HL-60/S4 (cell line): ENCODE results near the gene DPF1.
"Not testable (repeated sequence)": the region's sequence is repeated elsewhere in the genome, so short reads cannot be mapped to it uniquely, and the experiment has no call there.

Source experiments
- in situ Hi-C: fragments of 300-500 bp; cut with MboI; formaldehyde crosslinking; loops from 2 replicates; pipeline ENCODE4 v1.14.3; 2022; ENCODE audit warnings: low sequenced_read_pairs

Gene DPF1

GRCh38 chr19:38224014-38224862 lies at the start of gene DPF1:
TSS of gene DPF1 (minus strand) at chr19:38224222. CDS start at chr19:38224142, 80 bp downstream.
- in situ Hi-C loops: no loop called here

GRCh38 chr19:38273499-38273898 lies 49.5 kb upstream of the DPF1 start:
- in situ Hi-C loops: no loop called here

DNA sequence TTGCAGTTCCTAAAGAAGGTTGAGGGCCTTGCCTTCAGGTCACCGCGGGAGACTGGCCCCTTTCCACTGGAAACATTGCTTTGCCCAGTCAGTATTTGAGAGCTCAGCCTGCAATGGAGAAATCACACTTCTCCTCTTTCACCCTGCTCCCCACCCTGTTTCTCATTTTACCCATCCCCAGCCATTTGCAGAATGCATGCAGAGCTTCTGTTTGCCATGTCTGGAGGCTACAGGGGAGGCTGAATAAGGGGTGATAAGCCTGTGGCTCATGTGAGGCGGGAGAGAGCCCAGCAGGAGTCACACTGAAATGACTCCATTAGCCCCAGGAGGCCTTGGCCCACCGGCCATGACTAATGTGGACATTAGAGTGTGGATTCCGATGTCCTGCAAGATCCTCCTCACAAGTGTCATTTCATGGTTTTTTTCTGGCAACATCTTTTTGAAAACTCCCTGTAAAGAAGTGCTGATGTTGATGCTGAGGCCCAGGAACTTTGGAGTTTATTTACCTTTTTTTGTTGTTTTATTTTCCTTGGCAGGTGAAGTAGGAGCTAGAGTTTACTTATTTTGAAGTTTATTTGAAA lies 46.7 kb upstream of the DPF1 start:
- in situ Hi-C loops: no loop called here

DNA sequence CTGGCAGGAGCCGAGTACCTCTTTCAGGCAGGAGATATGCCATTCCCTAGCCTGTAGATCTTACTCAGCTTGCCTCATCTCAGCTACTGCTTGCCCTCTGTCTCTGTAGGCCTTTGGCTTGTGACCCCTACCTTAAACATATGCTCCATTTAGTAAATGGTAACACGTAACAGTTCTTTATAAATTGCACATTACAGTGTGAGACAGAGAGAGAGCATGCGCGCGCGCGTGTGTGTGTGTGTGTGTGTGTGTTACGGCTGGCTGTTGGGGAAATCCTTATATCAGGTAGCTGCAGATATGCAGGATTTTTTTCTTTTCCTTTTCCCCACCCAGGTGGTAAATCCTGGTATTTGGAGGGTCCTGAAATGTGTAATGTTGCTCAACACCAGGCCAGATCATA lies 44.5 kb upstream of the DPF1 start:
- in situ Hi-C loops: no loop called here

GRCh38 chr19:38267761-38268483 lies 43.9 kb upstream of the DPF1 start:
- in situ Hi-C loops: no loop called here

GRCh38 chr19:38266981-38267597 lies 43.1 kb upstream of the DPF1 start:
- in situ Hi-C loops: no loop called here

GRCh38 chr19:38265921-38266429 lies 42.0 kb upstream of the DPF1 start:
- in situ Hi-C loops: no loop called here

DNA sequence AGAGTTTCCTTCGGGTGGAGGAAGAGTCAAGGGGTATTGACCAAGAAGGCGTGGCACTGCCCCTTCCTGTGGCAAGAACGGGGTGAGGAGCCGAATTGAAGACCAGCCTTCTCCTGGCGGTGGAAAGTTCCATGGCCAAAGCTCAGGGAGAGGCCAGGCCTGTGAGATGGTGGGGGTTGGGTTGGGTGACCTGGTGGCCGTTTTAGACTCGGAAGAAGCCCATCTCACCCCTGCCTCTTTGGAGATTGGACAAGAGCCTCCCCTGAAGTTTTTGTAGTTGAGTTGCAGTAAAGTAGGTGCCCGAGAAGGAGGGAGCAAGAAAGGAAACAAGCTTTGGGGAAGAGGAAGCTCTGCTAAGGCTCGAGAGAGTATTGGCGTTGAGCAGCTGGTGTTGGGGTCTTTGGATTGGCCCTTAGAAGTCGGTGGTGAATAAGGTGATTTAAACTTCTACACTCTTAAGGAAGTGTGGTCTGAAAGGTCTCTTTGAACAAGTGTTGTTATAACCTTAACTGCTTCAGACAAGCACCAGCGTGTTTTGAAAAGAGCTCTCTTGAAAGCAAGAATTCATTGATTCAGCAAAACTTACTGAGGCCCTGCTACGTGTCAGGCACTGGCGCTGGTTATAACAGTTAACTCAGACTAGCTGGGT lies 41.3 kb upstream of the DPF1 start:
- in situ Hi-C loops: no loop called here

GRCh38 chr19:38264486-38265212 lies 40.6 kb upstream of the DPF1 start, which contains the start of gene SPINT2:
TSS of gene SPINT2 (plus strand) at chr19:38264573. CDS start at chr19:38264893, 320 bp downstream.
- in situ Hi-C loops: no loop called here

GRCh38 chr19:38263689-38264485 lies 39.9 kb upstream of the DPF1 start:
- in situ Hi-C loops: no loop called here

DNA sequence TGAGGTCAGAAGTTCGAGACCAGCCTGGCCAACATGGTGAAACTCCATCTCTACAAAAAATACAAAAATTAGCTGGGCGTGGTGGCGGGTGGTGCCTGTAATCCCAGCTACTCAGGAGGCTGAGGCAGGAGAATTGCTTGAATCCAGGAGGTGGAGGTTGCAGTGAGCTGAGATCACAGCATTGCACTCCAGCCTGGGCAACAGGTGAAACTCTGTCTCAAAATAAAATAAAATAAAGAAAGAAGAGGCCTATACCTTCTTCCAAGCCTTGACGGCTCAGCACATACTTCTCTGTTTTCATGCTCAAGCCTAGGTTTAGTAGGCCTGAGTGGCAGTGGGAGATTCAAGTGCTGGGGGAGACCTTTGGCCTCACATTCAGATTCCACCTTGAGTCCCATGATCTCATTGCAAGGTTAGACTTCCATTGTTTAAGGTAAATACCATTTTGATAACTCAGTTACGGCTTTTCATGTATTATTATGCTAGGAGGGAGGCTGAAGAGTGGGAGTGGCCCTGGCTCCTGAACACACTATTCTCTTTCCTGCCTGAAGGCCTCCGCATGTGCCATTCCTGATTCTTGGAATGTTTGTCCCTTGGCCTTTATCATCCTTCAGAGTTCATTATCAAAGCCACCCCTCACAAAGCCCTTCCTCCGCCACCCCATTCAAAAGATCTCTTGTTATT lies 38.7 kb upstream of the DPF1 start:
- in situ Hi-C loops: no loop called here

- in situ Hi-C loops: not testable (repeated sequence)
These were observed 37.9 kb upstream of the DPF1 start for GRCh38 chr19:38261942-38262341.

DNA sequence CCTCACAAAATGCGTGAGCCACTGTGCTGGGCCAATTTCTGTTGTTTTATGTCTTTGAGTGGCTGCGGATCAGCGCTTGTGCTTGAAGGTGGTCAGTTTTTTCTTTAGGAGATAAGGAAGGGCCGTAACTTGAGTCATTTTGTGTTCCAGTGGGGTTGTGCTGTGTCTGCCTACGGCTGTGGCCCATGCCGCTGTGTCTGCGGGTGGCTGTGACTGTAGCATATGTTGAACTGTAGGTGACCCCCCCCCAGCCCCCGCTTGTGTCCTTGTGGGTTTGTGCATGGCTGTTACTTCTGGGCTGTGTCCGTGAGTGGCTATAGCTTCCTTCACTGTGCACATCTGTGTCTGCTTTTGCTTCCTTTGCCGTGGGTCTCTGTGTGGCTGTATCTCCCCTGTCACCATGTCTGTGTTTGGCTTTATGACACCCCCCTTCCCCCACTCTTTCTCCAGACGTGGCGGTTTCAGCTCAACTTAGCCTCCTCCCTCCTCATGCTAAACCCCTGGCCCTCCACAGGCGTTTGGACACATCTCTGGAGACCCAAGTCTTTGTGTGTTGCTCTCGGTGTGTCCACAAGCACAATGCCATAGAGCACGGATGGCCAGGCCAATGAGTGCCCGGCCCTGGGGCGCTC lies 31.5 kb upstream of the DPF1 start:
- in situ Hi-C loops: no loop called here

GRCh38 chr19:38253788-38254187 lies 29.8 kb upstream of the DPF1 start:
- in situ Hi-C loops: no loop called here

DNA sequence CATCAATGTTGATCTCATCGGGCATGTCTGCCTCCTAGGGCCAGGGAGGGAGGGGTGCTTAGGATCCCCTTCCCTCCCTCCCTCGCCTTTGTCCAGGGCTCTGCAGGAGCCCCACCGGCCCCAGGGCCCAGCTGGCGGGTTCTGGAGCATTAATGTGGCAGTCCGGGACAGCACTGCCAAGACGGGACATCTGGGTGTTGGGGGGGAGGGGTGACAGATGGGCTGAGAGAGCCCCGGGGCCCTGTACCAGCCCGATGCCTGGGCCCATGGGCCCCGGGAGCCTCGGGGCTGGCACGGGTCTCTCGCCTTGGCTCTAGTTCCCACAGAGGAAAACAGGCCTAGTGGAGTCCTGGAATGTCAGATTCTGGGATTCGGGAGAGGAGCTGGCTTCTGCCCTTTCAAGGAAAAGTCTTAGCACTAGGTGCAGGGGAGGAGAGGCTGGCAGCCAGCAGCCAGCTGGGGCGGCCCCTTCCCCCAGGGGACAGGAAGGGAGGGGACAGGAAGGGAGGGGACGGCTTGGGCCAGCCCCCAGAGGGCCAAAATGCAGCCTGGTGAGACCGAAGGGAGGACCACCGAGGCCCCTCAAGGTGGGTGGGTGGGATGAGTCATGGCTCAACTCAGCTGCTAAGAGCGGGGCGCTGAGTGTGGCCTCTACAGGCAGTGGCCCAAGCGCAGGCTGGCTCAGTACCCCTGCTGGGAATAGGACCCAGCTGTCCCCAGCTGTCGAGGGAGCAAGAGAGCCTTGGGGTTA lies 29.1 kb upstream of the DPF1 start:
- in situ Hi-C loops: no loop called here

DNA sequence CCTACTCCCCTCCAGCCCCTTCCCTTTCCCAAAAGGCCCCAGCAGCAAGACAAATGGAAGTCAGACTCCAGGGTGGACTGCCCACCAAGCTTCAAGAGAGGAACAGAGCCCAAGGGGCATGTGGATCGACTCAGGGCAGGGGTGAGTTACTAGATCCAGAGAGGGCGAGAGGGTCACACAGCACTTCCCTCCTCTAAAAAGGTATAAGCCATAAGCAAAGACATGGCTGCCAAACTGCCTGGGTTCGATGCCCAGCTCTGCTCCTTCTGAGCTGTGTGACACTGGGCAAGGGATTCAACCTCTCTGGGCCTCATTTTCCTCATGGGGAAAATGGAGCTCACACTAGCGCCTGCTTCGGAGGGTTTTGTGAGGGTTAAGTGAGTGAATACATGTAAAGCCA lies 28.4 kb upstream of the DPF1 start:
- in situ Hi-C loops: no loop called here

DNA sequence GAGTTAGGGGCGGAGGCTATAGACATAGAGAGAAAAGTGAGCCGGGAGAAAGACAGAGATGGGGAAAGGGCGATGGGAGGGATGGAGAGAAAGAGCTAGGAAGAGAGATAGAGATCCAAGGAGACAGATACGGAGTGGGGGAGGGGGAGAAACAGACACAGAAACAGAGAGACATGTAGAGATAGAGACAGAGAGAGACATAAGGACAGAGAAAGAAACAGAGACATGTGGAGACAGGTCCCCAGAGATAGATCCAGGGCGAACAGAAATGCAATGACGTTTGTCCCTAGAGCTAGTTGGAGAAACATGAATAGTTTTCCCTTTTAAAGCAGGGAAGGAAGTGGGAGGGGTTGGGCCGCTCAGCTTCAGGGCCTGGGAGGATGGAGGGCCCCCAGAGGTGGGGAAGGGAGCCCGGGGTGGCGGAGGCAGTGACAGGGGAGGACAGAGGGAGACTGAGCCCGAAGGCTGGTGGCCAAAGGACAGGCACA lies 27.6 kb upstream of the DPF1 start:
- in situ Hi-C loops: no loop called here
